Right ventricle myocardium superior (tissue), 1 donor: ENCODE data around the gene P2RX6. TPM values are rescaled to one million over a fixed set of nuclear protein-coding genes. Genes with fewer than 3 reads are reported as not detected.
"Not testable (repeated sequence)": the region's sequence is repeated elsewhere in the genome, so short reads cannot be mapped to it uniquely, and the experiment has no call there.

Experiments
- ATAC-seq: fragments of 200-7000 bp; cut with Tn5 transposase; one replicate; pipeline ENCODE4 v1.9.1; 2020; ENCODE audit warnings: mild to moderate bottlenecking; ENCODE audit not compliant: poor library complexity
- DNase-seq: peaks from one replicate; pipeline ENCODE4 v3.0.0-alpha.2; 2020
- intact Hi-C: fragments of 100-400 bp; cut with DNase I; formaldehyde crosslinking; loops from one replicate; pipeline ENCODE4 v1.11.2; 2022
- total RNA-seq: library from RNA; stranded (reverse); fragmentation: NEBNext Ultra II Directional; extraction: Animal tissue kit (Norgen Biotek cat#: 25700); gene quantifications from one replicate; pipeline ENCODE4 v1.2.1, GENCODE V29; 2021
- donor health status: DM: no; HTN: yes; CAD: no; lungs with severe emphysema.

P2RX6 gene
- total RNA-seq, 1 donor from 2014 or later = 3.9 TPM

- ATAC-seq (peak; percentile 72), DNase-seq (peak; percentile 72)
- intact Hi-C loops = no loop called here
These were observed 12.1 kb downstream of the P2RX6 start for GRCh38 chr22:21026783-21027692.

DNA sequence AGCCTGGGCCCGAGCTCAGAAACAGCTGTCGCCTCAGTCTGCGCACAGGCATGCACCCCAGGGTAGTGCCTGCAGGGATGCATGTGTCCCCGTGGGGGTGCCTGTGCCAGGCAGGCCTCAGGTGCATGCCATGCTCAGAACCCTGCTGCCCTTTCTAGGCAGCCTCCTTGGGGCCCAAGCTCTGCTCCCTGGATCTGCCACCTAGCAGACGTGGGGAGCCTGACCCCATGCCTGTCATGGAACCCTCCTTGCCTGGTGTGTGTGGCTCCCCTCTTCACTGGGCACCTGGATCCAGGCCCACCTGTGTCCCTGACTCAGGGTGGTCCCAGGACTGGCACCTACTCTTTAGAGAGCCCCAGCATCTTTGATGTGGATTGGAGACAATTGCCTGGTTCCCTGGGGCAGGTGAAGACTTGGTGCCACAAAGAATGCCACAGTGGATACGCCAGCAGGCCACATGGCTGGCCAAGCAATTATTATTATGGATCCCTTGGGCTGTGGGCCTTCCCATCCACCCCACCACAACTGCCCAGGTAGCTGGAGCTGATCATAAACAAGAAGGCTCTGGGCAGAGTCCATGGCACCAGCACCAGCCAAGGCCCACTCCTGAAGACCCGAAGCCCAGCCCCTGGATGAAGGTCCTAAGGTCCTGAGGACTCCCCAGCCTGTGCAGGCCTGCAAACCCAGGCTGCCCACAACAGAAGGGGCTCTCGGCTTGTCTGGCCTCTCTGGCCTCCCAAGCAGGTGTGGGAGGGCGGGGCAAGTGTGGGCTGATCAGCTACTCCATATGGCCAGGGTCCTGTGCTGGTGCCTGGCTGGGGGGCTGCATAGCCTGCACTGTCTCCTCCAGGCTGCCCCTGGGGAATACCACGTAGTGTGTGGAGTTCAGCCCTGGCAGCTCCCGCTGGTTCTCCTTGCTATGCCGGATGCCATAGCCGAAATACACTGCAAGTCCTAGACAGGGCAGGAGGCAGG, 13.6 kb downstream of the P2RX6 start:
- ATAC-seq = no peak
- intact Hi-C loops = no loop called here
- no peak for DNase-seq

DNA sequence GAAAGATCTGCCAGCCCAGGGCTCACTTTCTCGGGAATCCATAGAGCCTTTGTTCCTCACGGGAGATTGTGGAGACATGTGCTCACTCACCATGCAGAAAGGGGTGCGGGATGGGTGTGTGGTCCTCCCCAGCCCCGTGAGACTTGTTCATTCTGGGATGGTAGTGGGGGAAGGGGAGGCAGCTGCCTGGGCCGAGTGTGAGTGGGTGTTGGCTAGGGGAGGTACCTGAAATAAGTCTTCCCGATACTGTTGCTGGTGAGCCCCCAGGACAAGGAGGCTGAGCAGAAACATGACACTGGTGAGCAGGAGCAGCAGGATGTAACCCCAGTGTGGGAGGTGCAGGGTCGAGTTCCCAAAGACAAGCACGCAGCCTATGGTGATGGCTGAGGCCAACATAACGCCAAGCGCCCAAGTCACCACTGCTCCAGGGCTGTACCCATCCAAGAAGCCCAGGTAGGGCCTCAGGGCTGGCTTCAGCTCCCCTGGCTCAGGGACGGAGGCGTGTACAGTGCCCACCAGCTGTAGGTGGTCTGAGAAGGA, 14.6 kb downstream of the P2RX6 start:
- ATAC-seq = no peak
- no peak for DNase-seq
- intact Hi-C loops = no loop called here

DNA sequence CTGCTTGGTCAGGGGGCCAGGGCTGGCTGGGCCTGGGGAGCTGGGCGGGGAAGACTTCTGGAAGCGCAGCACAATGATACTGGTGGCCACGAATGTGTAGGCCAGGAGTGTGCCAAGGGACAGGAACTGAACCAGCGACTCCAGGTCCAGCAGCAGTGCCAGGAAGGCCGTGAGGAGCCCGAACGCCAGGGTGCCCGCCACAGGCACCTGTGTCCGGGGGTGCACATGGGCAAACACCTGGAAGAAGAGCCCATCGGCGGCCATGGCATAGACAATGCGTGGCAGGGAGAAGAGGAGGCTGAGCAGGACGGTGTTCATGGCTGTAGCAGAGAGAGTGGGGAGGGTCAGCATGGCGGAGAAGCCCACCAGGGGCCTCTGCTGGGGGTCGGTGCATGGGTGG, 15.1 kb downstream of the P2RX6 start:
- no peak for DNase-seq
- ATAC-seq = no peak
- intact Hi-C loops = no loop called here

DNA sequence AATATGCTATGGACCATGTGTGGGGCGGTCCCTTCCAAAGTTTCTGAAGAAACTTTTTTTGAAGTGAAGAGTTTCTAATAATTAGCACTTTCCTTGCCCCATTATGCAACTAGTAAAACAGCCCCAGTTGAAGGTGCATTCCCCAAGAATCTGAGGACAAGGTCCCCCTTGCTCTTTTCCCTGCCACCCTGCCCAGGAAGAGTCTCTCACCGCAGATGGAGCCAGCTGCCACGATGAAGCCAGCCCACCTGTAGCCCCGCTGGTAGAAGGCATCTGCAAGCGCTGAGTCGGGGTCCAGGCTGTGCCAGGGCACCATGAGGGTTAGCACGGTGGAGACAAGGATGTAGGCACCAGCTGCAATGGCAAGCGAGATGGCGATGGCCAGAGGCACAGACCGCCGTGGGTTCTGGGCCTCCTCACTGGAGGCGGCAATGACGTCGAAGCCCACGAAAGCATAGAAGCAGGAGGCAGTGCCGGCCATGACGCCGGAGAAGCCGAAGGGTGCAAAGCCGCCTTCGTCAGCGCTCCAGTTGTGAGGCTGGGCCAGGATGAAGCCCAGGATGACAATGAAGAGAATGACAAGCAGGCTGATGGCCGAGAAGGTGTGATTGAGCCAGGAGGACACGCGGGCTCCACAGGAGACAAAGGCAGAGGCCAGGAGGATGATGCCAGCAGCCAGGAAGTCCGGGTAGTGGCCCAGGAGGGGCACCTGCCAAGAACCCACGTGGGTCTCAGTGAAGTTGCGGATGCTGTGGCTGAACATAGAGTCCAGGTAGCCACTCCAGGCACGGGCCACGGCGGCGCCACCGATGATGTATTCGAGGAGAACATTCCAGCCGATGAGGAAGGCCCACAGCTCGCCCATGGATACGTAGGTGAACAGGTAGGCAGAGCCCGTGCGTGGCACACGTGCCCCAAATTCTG, 15.9 kb downstream of the P2RX6 start:
- intact Hi-C loops = no loop called here
- DNase-seq (no peak), ATAC-seq (no peak)

DNA sequence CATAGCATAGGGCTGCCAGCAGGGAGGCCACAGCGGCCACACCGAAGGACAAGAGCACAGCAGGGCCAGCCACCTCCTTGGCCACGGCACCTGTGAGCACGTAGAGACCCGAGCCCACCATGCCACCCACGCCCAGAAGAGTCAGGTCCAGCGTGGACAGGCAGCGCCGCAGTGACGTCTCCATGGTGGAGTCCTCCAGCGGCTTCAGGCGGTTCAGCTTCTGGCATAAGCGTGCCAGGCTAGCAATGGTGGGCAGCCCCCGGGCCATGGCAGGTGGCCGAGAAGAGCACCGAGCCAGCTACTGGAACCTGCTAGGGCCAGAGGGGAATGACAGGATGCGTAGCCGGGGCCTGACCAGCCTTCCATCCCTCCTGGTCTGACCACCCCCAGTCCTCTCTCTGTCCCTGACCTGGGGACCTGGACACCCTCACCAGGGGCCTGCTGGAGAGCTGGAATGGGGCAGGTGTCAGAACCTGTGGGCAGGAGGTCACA, 16.6 kb downstream of the P2RX6 start:
- no peak for DNase-seq
- intact Hi-C loops = no loop called here
- no peak for ATAC-seq

DNA sequence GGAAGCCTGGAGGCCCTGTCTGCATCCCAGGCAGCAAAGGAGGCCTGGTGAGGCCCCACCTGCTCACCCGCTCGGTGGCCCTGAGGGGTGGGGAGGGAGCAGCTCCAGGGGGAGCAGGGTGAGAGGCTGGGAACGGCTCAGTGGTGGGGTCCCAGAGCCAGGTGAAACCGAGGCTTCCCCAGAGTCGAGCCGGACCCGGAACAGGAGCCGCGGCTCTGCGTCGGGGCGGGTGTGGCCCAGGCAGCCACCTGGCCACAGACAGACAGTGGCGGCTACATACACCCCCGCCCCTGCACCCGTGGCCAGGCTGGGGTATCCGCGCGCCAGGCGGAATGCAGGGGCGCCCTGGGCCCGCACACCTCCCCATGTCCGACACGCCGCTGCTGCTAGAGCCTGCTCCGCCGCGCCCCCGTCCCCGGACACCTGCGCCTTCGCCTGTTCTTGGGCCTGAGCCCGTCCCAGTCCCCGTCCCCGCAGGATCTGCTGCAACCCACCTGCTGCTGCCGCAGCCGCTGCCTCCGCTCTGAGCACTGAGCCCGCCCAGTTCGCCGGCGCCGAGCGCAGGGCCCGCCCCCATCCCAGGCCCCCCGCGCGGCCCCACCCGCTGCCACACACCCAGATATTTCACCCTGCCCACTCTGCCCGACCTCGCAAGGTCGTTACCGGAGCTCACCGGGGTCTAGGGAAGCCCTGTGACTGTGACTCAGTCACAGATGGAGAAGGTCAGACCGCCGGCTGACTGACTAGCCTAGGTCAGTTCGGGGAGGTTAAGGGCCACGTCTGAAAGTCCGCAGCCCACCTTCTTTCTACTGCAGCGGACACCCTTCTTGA, 17.3 kb downstream of the P2RX6 start, which contains the start of gene SLC7A4:
SLC7A4 (minus strand) TSS at position 525 of the 831 bp plus-strand sequence. CDS start 749 bp downstream, outside the sequence.
- ATAC-seq (peak; percentile 60), DNase-seq (no peak)
- intact Hi-C loops = no loop called here

- intact Hi-C loops = no loop called here
These were observed 18.1 kb downstream of the P2RX6 start for GRCh38 chr22:21032868-21033688.

GRCh38 chr22:21033895-21034294, 18.9 kb downstream of the P2RX6 start:
- DNase-seq (no peak), ATAC-seq (no peak)
- intact Hi-C loops = no loop called here

More at GRCh38 chr22:21032868-21033688, 18.1 kb downstream of the P2RX6 start:
- ATAC-seq (peak; percentile 9), DNase-seq (no peak)

GRCh38 chr22:21034989-21035388, 20.0 kb downstream of the P2RX6 start:
- intact Hi-C loops = no loop called here
- no peak for ATAC-seq
- no peak for DNase-seq

DNA sequence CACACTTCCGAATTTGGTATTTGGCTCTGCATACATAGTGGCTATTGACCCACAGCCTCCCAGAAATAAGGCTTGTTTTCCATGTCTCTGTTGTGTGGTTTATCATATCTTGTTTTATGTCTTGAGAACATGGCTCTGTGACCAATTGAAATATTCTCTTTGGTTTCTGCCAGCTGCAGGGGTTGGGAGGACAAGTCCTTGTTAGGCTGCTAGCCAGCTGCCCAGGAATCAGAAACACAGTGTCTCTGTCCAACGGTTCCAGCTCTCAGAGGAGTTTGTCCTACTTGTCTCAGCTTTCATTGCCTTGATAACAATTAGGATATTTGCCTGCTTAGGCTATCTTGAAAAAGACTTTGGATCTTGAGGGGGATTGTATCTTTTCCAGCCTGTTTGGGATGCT, 23.4 kb downstream of the P2RX6 start:
- intact Hi-C loops = no loop called here
- ATAC-seq = peak; percentile 85
- no peak for DNase-seq

DNA sequence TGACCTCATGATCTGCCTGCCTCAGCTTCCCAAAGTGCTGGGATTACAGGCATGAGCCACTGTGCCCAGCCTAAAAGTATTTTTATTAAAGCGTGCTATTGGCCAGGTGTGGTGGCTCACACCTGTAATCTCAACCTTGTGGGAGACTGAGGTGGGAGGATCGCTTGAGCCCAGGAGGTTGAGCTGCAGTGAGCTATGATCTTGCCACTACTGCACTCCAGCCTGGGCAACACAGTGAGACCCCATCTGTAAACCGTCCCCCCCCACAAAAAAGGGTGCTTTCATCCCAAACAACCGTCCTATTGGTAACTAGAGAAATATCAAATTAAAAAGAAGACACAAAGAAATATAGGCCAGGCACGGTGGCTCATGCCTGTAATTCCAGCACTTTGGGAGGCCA, 24.2 kb downstream of the P2RX6 start:
- ATAC-seq, DNase-seq, intact Hi-C loops: not testable (repeated sequence)

DNA sequence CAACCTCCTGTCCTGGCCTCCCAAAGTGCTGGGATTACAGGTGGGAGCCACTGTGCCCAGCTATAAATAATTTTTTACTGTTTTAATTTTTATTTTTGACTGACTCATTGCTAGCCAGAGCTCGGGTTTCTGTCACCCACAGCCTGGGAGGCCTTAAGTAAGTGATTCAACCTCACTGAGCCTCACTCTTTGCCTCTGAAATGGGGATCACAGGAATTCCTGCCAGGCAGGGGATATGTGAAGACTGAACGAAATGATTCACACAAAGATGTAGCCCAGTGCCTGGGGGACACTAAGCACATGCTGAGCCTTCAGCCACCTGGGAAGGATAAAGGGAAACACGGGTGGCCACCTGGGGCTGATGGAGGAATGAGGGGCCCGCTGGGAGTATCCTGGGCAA, 27.0 kb downstream of the P2RX6 start:
- intact Hi-C loops = no loop called here
- no peak for DNase-seq
- no peak for ATAC-seq

DNA sequence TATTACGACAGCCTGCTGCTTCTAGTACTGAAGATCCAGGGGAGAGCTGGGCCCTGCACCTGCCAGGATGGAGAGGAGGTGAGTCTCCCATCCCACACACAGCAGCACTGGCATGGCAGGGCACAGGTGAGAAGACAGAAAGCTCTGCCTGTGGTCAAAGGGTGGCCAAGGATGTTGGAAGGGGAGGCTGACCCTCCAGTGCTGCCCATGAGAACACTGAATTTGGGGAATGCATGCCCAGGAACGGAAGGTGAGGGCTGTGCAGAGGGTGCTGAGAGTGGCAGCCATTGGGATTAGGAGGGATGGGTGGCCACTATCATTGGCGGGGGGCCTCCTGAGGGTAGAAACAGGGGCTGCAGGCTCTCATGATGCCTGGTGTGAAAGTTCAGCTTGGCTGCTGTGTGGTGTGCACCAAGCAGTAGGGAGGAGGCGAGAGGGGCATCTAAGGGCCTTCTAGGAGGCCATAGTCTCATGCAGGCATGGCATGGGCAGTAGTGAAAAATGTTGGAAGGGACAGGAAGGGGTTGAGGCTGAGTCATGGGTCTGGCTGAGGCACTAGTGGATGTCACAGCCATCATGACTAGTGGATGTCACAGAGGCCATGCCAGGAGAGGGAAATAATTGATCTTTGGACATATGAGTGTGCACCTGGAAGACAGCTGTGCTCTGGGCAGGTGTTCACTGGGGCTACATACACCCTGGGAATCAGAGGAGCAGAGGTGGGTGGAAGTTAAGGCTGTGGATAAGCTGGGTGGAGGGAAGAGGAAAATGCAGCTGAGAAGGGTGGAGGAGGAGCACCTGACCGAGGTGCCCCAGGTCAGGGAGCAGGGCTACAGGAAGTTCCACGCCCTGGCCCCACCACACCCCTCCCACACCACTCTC, 28.3 kb downstream of the P2RX6 start:
- ATAC-seq (no peak), DNase-seq (no peak)
- intact Hi-C loops = no loop called here

- ATAC-seq (no peak), DNase-seq (no peak)
- intact Hi-C loops = no loop called here
These were observed 29.0 kb downstream of the P2RX6 start for GRCh38 chr22:21043860-21044535.
